Measurements from ENCODE around the gene HOXA1.

HOXA1 gene

GRCh38 chr7:27099453-27100370, 3.9 kb upstream of the HOXA1 start:
- Histone ChIP-seq H2BK15ac (replicated peaks; ENCODE audit: low read depth) (no peak overlapping the region), H3K4me1 (ENCODE audit: control insufficient read depth, low read depth, low read length) (no peaks in the 10 kb centered on the region), H3K27me3 (ENCODE audit: insufficient read depth, low read length, poor library complexity) (peaks cover 89% of the 10 kb centered on the region), H3K4me2 (ENCODE audit: low read length) (no peak overlapping the region), H4K5ac (ENCODE audit: low read length) (no peak overlapping the region), H3K36me3 (ENCODE audit: control insufficient read depth, insufficient read depth, low read length) (no peaks in the 10 kb centered on the region), H3K4ac (ENCODE audit: low read depth, low read length) (no peak overlapping the region), H3K56ac (ENCODE audit: low read length) (no peak overlapping the region), H2BK5ac (ENCODE audit: low read length) (no peak overlapping the region), H4K8ac (ENCODE audit: low read depth, low read length) (no peak overlapping the region), H3K79me2 (ENCODE audit: control insufficient read depth, insufficient read depth, low read length) (no peaks in the 10 kb centered on the region), H2AK5ac (ENCODE audit: low read length) (no peak overlapping the region), H3K23ac (ENCODE audit: low read length) (no peak overlapping the region), H3K9ac (ENCODE audit: low read length) (no peak overlapping the region), H3K79me1 (ENCODE audit: low read length) (no peaks in the 10 kb centered on the region), H2BK120ac (ENCODE audit: low read depth, low read length) (no peak overlapping the region), H3K27ac (ENCODE audit: low read depth, low read length) (no peak overlapping the region), H3K4me3 (ENCODE audit: low read length) (no peak overlapping the region), H3K18ac (ENCODE audit: low read length) (no peak overlapping the region)
- WGBS (ENCODE audit: extremely low coverage, insufficient coverage, low lambda C conversion rate): no CpG with 5 or more reads among the region's 8 CpGs
- no peak for DNase-seq

- no CpG with 5 or more reads among the region's 38 CpGs for WGBS (ENCODE audit: extremely low coverage, insufficient coverage, low lambda C conversion rate)
- H3K4me2 ChIP-seq (ENCODE audit: low read length): peak overlapping the region; percentile 20
- H3K56ac ChIP-seq (ENCODE audit: low read length): no peak overlapping the region
- no peak overlapping the region for H3K9ac ChIP-seq (ENCODE audit: low read length)
- H3K27ac ChIP-seq (ENCODE audit: low read depth, low read length): no peak overlapping the region
- no peak overlapping the region for H3K23ac ChIP-seq (ENCODE audit: low read length)
- H3K36me3 ChIP-seq (ENCODE audit: control insufficient read depth, insufficient read depth, low read length): no peaks in the 10 kb centered on the region
- H3K79me2 ChIP-seq (ENCODE audit: control insufficient read depth, insufficient read depth, low read length): no peaks in the 10 kb centered on the region
- no peak overlapping the region for H2BK120ac ChIP-seq (ENCODE audit: low read depth, low read length)
- H3K18ac ChIP-seq (ENCODE audit: low read length): no peak overlapping the region
- peaks cover 85% of the 10 kb centered on the region for H3K27me3 ChIP-seq (ENCODE audit: insufficient read depth, low read length, poor library complexity)
- peak; percentile 71 for DNase-seq
- no peak overlapping the region for H2AK5ac ChIP-seq (ENCODE audit: low read length)
- H4K8ac ChIP-seq (ENCODE audit: low read depth, low read length): no peak overlapping the region
- no peak overlapping the region for H3K4ac ChIP-seq (ENCODE audit: low read depth, low read length)
- no peaks in the 10 kb centered on the region for H3K79me1 ChIP-seq (ENCODE audit: low read length)
- no peak overlapping the region for H4K5ac ChIP-seq (ENCODE audit: low read length)
- no peak overlapping the region for H2BK5ac ChIP-seq (ENCODE audit: low read length)
- no peak overlapping the region for H2BK15ac ChIP-seq (replicated peaks; ENCODE audit: low read depth)
- H3K4me3 ChIP-seq (ENCODE audit: low read length): no peak overlapping the region
- H3K4me1 ChIP-seq (ENCODE audit: control insufficient read depth, low read depth, low read length): peaks cover 3% of the 10 kb centered on the region
Measured at GRCh38 chr7:27098578-27099451, 3.0 kb upstream of the HOXA1 start.

- no peaks in the 10 kb centered on the region for H3K79me1 ChIP-seq (ENCODE audit: low read length)
- H3K4me1 ChIP-seq (ENCODE audit: control insufficient read depth, low read depth, low read length): peaks cover 3% of the 10 kb centered on the region
- no peak overlapping the region for H3K4ac ChIP-seq (ENCODE audit: low read depth, low read length)
- H3K4me3 ChIP-seq (ENCODE audit: low read length): no peak overlapping the region
- H3K18ac ChIP-seq (ENCODE audit: low read length): no peak overlapping the region
- H2BK5ac ChIP-seq (ENCODE audit: low read length): no peak overlapping the region
- H2BK15ac ChIP-seq (replicated peaks; ENCODE audit: low read depth): no peak overlapping the region
- H4K8ac ChIP-seq (ENCODE audit: low read depth, low read length): no peak overlapping the region
- no peak overlapping the region for H4K5ac ChIP-seq (ENCODE audit: low read length)
- peaks cover 80% of the 10 kb centered on the region for H3K27me3 ChIP-seq (ENCODE audit: insufficient read depth, low read length, poor library complexity)
- peak overlapping the region; percentile 47 for H3K56ac ChIP-seq (ENCODE audit: low read length)
- peak overlapping the region; percentile 20 for H3K4me2 ChIP-seq (ENCODE audit: low read length)
- WGBS (ENCODE audit: extremely low coverage, insufficient coverage, low lambda C conversion rate): no CpG with 5 or more reads among the region's 35 CpGs
- H2AK5ac ChIP-seq (ENCODE audit: low read length): no peak overlapping the region
- no peak overlapping the region for H3K23ac ChIP-seq (ENCODE audit: low read length)
- no peaks in the 10 kb centered on the region for H3K36me3 ChIP-seq (ENCODE audit: control insufficient read depth, insufficient read depth, low read length)
- H2BK120ac ChIP-seq (ENCODE audit: low read depth, low read length): no peak overlapping the region
- no peak overlapping the region for H3K27ac ChIP-seq (ENCODE audit: low read depth, low read length)
- no peaks in the 10 kb centered on the region for H3K79me2 ChIP-seq (ENCODE audit: control insufficient read depth, insufficient read depth, low read length)
- no peak overlapping the region for H3K9ac ChIP-seq (ENCODE audit: low read length)
- peak; percentile 59 for DNase-seq
Measured at GRCh38 chr7:27097686-27098577, 2.1 kb upstream of the HOXA1 start.

GRCh38 chr7:27096768-27097514, 1.1 kb upstream of the HOXA1 start:
- Histone ChIP-seq H3K4me2 (ENCODE audit: low read length) (peak overlapping the region; percentile 87), H3K4me1 (ENCODE audit: control insufficient read depth, low read depth, low read length) (peaks cover 7% of the 10 kb centered on the region), H3K23ac (ENCODE audit: low read length) (no peak overlapping the region), H3K79me2 (ENCODE audit: control insufficient read depth, insufficient read depth, low read length) (no peaks in the 10 kb centered on the region), H3K56ac (ENCODE audit: low read length) (peak overlapping the region; percentile 78), H3K79me1 (ENCODE audit: low read length) (no peaks in the 10 kb centered on the region), H3K36me3 (ENCODE audit: control insufficient read depth, insufficient read depth, low read length) (no peaks in the 10 kb centered on the region), H3K27ac (ENCODE audit: low read depth, low read length) (no peak overlapping the region), H2BK5ac (ENCODE audit: low read length) (no peak overlapping the region), H4K8ac (ENCODE audit: low read depth, low read length) (no peak overlapping the region), H3K9ac (ENCODE audit: low read length) (peak overlapping the region; percentile 59), H3K18ac (ENCODE audit: low read length) (no peak overlapping the region), H2AK5ac (ENCODE audit: low read length) (no peak overlapping the region), H4K5ac (ENCODE audit: low read length) (no peak overlapping the region), H3K27me3 (ENCODE audit: insufficient read depth, low read length, poor library complexity) (peaks cover 74% of the 10 kb centered on the region), H2BK120ac (ENCODE audit: low read depth, low read length) (no peak overlapping the region), H3K4me3 (ENCODE audit: low read length) (peak overlapping the region; percentile 13), H3K4ac (ENCODE audit: low read depth, low read length) (no peak overlapping the region), H2BK15ac (replicated peaks; ENCODE audit: low read depth) (no peak overlapping the region)
- DNase-seq: no peak
- WGBS (ENCODE audit: extremely low coverage, insufficient coverage, low lambda C conversion rate): no CpG with 5 or more reads among the region's 41 CpGs

Measured in mesendoderm (in vitro differentiated cells).